ENCODE measurements around the gene KISS1R. TPM values are rescaled to one million over a fixed set of nuclear protein-coding genes. Genes with fewer than 3 reads are reported as not detected.
"Not testable (repeated sequence)": the region's sequence is repeated elsewhere in the genome, so short reads cannot be mapped to it uniquely, and the experiment has no call there.

KISS1R gene
- polyA plus RNA-seq, 1 donor: 0.25 TPM

DNA sequence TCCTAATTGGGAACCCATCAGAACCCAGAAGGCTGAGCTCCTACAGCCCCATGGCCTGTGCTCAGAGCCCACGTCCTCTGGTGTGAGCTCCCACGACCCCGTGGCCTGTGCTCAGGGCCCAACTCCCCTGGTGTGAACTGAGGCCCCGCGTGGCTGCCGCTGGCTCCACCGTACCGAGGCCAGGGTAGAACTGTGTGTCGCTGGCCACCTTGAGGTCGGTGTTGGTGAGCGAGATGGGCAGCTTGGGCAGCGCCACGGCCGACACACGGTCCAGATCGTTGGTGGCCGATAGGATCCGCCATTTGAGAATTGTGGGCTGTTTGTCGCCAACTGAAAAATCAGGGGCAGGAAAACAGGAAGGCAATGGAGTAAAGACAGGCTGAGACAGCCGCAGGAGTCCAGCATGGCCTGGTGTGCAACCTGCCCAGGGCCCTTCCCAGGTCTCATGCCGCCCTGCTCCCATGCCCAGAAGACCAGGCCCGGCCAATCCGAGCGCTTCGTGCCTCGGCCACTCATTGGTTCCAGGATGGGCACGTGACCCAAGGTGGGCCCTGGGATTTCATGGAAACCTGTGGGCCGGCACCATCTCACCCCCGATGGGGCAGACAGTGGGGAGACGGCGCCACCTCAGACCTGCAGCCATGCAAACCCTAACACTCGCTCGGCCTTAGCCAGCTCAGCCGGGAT, 35.6 kb upstream of the KISS1R start:
- no peak for DNase-seq

DNA sequence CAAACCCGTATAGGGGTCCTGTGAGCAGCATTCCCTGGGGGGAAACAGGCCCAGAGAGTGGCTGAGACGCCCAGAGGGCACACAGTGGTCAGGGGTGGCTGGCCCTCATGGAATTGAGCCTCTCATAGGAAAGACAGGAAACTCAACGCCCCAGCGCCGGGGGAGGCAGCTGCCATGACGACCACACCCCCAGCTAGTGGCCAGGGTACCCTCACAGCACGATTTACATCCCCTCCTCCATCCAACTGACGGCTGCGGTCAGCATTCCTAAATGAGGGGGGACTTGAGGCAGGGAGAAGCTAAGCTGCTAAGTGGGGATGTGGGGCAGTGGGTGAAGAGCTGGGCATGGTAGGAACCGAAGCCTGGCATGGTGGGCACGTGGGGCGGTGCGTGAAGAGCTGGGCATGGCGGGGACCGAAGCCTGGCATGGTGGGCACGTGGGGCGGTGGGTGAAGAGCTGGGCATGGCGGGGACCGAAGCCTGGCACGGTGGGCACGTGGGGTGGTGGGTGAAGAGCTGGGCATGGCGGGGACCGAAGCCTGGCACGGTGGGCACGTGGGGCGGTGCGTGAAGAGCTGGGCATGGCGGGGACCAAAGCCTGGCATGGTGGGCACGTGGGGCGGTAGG, 34.1 kb upstream of the KISS1R start:
- DNase-seq: no peak

DNA sequence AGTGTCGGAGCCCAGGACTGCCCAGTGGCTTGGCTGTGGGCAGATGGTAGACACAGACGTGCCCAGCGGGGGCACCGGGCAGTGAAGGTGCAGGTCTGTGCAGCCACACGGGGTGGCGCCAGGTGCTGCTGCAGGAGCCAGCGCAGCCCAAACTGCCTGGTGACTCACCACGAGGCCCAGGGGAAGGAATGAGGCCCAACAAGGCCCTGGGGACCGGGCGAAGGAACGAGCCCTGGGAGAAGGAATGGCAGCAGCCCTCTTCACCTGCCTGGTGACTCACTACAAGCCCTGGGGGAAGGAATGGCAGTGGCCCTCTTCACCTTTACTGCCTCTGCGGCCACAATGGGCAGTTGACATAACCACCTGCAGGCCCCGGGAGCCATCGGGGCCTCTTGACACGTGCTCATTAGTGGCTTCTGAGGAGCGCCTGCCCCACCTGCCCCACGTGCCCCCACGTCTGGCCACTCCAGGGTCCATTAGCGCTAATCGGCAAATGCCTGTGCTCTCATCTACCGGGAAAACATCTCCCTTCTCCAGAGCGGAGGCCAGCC, 33.4 kb upstream of the KISS1R start:
- no peak for DNase-seq

DNA sequence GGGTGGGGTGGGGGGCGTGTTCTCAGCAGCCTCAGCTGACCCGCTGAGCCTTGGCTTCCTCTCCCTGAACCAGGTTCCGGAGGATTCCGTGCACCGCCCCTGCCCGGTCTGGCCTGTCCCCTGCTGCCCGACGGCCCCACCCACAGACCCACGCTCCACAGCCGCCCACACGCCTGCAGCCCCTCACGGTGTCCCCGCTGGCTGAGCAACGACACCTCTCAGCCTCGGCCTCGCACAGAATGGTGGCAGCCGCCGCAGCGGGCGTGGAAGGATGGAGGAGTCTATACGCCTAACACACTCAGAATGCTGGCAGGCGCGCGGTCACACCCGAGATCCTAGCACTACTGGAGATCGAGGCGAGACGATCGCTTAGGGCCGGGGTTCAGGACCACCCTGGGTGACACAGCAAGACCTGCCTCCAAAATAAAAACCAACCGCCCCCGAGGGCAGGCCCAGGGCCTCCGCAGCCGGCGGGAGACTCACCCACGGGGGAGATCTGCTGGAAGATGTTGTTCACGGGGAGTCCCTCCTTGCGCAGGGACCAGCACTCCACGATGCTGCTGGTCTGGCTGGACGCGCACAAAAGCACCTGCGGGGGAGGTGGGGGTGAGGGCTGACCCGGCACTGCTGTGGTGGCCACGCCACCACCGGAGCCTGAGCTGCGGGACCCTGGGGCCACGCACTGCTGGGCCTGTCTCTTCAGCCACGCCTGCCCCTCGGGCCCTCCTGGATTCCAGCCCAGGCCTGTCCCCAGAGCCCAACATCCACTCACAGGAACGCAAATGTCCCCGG, 32.5 kb upstream of the KISS1R start:
- no peak for DNase-seq

DNA sequence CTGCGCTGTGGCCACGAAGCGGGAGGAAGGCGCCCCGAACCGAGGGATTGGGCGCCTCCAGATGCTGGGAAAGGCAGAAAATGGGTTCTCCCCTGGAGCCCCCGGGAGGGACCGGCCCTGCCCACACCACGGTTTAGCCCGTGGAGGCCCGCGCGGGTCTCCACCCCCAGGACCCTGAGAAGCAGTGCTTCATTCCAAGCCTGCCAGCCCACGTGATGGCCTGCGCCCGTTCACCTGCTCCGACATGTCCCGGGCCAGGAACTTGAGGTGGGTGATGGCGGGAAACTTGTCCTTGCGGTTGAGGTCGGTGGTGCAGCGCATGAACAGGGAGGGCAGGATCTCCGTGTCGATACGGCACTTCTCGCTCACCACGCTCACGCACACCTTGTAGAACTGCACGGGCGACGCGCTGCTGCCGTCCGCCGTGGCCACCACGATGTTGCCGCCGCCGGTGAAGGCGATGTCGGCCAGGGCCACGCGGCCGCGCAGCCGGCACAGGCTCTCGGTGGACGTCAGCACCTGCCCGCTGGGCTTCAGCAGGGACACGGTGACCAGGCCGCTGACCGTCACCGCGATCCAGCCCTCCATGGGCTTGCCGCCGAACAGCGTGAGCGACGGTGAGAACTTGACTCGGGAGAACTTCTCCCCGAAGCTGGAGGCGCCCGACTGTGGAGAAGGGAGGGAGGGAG, 31.5 kb upstream of the KISS1R start:
- no peak for DNase-seq

DNA sequence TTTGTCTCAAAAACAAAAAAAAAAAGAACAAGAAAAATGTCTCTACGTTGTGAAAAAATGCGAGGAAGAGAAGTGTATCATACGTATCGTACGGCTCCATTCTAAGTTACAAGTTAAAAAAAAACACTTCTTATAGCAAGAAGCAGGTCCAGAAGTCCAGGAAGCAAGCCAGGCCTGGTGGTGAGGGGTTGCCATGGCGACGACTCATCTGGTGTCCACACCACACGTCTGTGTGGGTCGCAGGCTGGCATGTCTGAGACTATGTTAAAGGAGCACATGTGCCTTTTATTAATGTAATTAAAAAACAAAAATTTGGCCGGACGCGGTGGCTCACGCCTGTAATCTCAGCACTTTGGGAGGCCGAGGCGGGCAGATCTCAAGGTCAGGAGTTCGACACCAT, 30.1 kb upstream of the KISS1R start:
- DNase-seq: no peak

DNA sequence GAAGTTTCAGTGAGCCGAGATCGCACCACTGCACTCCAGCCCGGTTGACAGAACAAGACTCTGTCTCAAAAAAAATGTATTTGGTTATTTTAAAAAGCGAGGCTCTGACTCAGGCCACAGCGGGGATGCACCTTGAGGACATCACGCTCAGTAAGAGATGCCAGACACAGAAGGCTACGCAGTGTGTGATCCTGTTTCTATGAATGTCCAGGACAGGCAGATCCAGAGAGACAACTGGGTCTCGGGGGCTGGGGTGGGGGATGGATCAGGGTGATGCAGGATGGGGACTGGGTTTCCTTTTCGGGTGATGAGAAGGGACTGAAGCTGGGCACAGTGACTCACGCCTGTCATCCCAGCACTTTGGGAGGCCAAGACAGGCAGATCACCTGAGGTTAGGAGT, 29.5 kb upstream of the KISS1R start:
- no peak for DNase-seq

DNA sequence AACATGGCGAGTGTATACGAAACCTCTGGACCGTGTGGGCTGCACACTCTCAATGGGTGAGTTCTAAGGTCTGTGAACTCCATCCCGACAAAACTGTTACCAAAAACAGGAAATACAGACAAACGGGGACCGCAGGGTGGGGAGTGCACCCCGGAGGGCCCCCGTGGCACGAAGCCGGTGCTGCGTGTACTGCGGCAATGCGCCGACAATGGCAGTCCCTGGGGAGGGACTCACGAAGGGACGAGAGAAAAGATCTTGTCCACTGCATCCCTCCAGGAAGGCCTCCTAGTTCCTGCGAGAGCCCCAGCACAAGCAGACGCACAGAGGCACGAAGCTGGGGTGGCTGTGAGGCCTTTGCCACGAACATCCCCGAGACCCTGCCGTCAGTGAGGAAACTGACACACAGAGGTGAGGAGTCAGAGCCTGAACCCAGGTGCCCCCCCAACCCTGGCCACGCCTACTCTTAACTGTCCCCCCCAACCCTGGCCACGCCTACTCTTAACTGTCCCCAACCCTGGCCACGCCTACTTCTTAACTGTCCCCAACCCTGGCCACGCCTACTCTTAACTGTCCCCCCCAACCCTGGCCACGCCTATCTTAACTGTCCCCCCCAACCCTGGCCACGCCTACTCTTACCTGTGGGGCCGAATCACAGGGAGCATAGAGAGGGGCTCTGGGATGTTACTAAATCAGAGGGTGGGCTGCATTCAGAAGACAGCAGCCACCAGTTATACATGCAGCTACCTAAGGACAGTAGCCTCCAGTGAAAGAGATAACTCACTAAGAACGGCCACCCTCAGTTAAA, 28.4 kb upstream of the KISS1R start:
- DNase-seq: no peak

DNA sequence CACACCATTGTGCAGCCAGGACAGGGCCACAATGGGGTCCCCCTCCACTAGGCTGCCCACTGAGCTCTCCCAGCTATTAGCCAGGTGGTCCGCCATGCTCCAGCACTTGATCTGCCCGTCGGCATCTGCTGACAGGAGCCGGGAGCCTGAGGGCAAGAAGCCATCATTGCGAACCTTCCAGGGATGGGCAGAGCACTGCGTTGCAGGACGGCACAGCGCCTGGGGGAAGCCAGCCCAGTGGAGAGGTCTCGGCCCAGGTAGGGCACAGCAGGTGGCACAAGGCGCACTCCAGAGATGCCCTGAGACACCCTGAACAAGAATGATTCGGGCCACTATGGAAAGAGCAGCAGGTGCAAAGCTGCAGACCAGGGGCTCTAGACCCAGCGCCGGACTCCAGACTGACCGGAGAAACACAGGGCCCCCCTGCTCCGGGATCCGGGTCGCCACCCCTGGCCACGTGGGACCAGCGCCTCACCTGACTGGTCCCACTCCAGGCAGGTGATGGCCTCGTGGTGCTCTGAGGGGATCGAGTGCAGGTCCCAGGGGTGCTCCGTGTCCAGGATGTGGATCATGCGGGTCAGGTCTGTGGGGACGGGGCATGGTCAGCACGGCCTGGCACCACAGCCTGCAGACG, 27.4 kb upstream of the KISS1R start:
- no peak for DNase-seq

DNA sequence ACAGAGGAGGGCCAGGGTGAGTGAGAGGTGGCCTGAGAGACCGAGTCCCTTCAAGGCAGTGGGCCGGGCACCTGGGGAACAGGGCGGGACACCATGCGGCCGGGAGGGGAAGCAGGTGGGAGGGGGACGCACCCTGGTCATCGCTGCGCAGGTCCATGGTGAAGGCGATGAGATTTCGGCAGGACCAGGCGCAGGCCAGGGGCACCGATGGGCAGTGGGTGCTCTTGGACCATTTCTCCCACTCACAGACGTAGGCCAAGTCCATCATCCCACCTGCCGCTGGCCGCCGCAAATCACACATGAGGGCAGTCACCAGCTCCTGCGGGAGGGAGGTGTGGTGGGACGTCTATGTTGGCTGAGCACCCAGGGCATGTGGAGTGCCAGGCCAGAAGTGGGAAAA, 26.3 kb upstream of the KISS1R start:
- no peak for DNase-seq

DNA sequence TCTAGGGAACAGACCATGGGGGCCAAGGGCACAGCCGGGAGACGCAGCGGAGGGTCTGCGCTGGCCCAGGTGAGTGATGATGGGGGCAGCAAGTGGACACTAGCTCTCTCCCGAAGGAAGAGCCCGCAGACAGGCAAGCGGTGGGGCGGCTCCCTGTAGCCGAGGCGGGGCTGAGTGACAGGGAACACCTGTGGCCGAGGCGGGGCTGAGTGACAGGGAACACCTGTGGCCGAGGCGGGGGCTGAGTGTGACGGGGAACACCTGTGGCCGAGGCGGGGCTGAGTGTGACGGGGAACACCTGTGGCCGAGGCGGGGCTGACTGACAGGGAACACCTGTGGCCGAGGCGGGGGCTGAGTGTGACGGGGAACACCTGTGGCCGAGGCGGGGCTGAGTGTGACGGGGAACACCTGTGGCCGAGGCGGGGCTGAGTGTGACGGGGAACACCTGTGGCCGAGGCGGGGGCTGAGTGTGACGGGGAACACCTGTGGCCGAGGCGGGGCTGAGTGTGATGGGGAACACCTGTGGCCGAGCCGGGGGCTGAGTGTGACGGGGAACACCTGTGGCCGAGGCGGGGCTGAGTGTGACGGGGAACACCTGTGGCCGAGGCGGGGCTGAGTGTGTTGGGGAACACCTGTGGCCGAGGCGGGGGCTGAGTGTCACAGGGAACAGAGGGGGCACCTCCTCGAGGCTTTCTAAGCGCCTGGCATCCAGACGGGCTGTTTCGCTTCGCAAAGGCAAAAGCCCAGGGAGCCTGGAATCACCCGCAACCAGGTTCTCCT, 25.5 kb upstream of the KISS1R start:
- not testable (repeated sequence) for DNase-seq

DNA sequence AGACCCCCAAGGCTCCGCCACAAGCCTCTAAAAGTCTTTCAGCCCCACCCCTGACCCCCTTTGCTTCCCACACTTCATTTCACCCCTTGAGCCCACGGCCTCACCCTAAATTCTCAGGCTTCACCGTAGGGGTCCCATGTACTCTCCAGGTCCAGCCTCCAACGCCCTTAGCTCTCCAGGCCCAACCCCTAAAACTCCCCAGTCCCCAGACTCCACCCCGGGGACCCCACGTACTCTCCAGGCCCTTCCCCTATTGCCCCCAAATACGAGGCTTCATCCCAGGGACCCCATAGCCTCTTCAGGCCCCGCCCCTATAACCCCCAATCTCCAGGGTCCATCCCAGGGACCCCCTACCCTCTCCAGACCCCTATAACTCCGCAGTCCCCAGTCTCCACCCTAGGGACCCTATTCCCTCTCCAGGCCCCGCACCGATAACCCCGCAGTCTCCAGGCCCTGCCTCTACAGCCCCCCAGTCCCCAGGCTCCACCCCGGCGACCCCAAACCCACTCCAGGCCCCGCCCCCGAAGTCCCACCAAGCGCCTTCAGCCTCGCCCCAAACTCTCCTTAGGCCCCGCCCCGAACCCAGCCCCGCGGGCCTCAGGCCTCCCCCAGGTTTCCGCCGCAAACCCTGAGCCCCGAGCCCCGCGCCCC, 24.8 kb upstream of the KISS1R start:
- DNase-seq: no peak

DNA sequence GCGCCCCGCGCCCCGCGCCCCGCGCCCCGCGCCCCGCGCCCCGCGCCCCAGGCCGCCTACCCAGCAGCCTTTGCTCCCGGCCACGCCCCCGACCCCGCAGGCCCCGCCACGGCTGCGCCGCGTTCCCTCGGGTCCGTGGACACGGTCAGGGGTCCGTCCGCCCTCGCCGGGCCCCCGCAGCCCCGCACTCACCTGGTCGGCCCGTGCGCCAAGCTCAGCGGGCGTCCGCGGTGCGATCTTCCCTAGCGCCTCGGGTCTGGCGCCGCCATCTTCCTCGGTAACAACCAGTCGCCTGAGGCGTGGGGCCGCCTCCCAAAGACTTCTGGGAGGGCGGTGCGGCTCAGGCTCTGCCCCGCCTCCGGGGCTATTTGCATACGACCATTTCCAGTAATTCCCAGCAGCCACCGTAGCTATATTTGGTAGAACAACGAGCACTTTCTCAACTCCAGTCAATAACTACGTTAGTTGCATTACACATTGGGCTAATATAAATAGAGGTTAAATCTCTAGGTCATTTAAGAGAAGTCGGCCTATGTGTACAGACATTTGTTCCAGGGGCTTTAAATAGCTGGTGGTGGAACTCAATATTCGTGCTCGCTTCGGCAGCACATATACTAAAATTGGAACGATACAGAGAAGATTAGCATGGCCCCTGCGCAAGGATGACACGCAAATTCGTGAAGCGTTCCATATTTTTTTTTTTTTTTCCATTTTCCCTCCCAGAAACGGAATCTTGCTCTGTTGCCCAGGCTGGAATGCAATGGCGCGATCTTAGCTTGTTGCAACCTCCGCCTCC, 24.0 kb upstream of the KISS1R start, which contains the start of the genes MED16 and RNU6-9:
MED16 (minus strand) TSS at position 294 of the 796 bp plus-strand sequence. CDS start 2,056 bp downstream, outside the sequence.
RNU6-9 (plus strand) TSS at position 591 of the 796 bp plus-strand sequence.
- peak; percentile 93 for DNase-seq

DNA sequence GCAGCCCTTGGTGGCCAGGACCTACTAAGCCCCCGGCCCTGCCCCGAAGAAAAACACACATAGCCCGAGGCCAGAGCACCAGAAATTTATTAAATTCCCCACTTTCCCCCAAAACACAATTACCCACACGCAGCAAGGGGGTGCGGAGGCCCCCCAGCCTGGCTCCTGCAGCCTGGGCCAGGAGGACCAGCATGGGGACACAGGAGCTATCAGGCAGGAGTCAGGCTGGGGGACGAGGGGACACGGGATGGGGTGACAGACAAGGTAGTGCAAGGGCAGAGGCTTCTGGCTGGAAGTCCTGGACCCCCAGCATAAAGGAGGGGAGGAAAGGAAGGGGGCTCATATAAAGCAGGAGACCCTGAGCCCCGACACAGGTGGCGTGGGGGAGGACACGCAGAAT, 20.7 kb upstream of the KISS1R start:
- DNase-seq: no peak

DNA sequence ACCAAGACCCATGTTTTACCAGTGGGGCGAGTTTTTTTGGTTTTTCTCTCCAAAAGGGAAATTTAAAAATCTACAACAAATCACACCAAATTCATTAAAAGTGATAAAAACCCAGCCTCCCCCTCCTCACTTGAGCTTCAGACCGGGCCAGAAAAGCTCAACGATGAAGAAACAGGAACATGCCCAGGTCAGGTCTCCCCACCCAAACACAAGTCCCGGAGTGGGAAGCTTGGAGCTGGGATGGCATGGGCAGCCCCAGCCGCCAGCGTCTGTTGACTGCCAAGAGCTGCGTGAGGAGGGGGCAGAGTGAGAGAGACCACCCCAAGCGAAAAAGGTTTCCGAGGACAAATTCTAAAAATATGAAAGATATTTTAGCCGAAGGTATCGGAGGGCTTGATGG, 20.1 kb upstream of the KISS1R start:
- no peak for DNase-seq

DNA sequence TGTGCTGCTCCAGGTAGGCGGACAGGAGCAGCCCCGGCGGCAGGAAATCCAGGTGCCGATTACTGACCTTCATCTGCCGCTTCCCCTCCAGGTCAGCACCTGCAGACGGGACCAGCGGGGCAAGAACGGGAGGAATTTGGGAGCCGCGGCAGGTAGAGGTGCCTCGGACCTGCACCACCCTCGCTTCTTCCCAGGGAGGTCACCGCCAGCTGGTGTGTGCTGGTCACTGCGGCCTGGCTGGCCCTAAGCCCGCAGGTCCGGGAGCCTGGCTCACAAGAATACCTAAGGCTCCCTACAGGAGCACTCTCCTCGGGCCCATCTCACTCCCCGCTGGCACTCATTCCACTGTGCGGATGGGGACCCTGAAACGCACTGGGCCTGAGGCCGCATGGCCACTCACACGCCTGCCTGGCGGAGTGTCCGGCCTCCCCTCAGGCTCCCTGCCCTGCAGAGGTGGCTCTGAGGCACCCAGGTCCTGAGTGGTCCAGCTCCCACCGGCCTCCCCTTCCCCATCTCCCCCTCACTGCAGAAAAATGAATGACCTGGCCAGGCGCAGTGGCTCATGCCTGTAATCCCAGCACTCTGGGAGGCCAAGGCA, 19.6 kb upstream of the KISS1R start:
- no peak for DNase-seq

DNA sequence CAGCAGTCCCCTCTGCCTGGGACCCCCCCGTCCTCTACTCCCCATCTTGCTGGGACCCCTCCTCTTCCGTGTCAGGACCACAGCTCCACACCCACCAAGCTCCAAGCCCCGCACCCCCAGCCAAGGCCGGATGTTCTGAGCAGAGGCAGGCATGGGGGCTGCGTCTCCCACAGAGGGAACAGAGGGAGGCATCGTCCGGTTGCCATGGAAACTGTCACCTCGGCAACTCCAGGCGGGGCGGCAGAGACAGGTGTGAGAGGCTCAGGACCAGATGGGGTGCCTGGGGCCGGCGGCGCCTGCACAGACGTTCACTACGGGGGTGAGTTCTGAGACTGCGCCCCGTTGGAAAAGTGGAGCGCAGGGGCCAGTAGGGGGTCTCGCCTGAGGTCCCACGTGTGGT, 18.5 kb upstream of the KISS1R start:
- DNase-seq: peak; percentile 74
